GM18498 (cell line): ENCODE data around the gene SLC10A3.

Experiments used
- ATAC-seq: cut with Tn5 transposase; IDR thresholded peaks from one replicate; pipeline ENCODE4 v1.9.1; 2021; ENCODE audit warnings: mild to moderate bottlenecking, moderate library complexity; ENCODE audit not compliant: unreplicated experiment

SLC10A3 gene

GRCh38 chrX:154484255-154485149 is 5.9 kb downstream of the SLC10A3 start:
- no peak for ATAC-seq

GRCh38 chrX:154483325-154483724 is 7.1 kb downstream of the SLC10A3 start:
- ATAC-seq = no peak

- no peak for ATAC-seq
Observed at GRCh38 chrX:154482786-154483185, 7.6 kb downstream of the SLC10A3 start.

- ATAC-seq = no peak
Observed at GRCh38 chrX:154481911-154482601, 8.4 kb downstream of the SLC10A3 start.

GRCh38 chrX:154481195-154481594 is 9.2 kb downstream of the SLC10A3 start:
- no peak for ATAC-seq

- ATAC-seq = peak; percentile 93
Observed at GRCh38 chrX:154478728-154479622, 11.5 kb downstream of the SLC10A3 start, which contains the start of gene LAGE3. Gene LAGE3 (minus strand): TSS chrX:154479281. CDS start chrX:154478915, 366 bp downstream.

- ATAC-seq = no peak
Observed at GRCh38 chrX:154477891-154478477, 12.4 kb downstream of the SLC10A3 start.

GRCh38 chrX:154476821-154477220 is 13.6 kb downstream of the SLC10A3 start:
- no peak for ATAC-seq

GRCh38 chrX:154473683-154474082 is 16.7 kb downstream of the SLC10A3 start:
- ATAC-seq = no peak

GRCh38 chrX:154472685-154473632 is 17.5 kb downstream of the SLC10A3 start:
- no peak for ATAC-seq

GRCh38 chrX:154471839-154472684 is 18.4 kb downstream of the SLC10A3 start:
- ATAC-seq = no peak

GRCh38 chrX:154470914-154471568 is 19.4 kb downstream of the SLC10A3 start:
- ATAC-seq = no peak

- no peak for ATAC-seq
Observed at GRCh38 chrX:154470434-154470833, 20.0 kb downstream of the SLC10A3 start.

GRCh38 chrX:154469880-154470279 is 20.5 kb downstream of the SLC10A3 start:
- ATAC-seq = no peak

- no peak for ATAC-seq
Observed at GRCh38 chrX:154469114-154469513, 21.3 kb downstream of the SLC10A3 start.

GRCh38 chrX:154468217-154468616 is 22.2 kb downstream of the SLC10A3 start:
- no peak for ATAC-seq

GRCh38 chrX:154467556-154467955 is 22.9 kb downstream of the SLC10A3 start:
- no peak for ATAC-seq

GRCh38 chrX:154466907-154467306 is 23.5 kb downstream of the SLC10A3 start:
- ATAC-seq = no peak
